ENCODE measurements around the gene RAB34. TPM values are rescaled to one million over a fixed set of nuclear protein-coding genes. Genes with fewer than 3 reads are reported as not detected.

RAB34 gene
- total RNA-seq, 1 experiment from 2014 or later, result 161 TPM

DNA sequence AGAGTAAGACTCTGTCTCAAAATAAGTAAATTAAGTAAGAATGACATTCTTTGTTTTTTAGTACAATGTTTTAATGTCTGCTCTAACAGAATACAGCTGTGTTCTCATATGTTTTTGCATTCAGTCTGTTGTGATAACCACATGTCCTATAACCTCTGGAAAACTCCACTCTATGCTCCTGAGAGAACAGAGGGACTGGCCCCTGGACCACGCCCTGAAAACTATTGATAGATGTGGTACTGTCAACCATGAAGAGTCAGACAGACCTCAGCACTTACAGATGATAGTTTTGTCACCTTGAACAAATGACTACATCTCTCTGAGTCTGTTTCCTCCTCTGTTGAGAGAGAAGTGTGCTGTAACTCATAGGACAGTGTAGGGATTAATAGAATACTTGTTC is 47.8 kb downstream of the RAB34 start:
- H3K36me3 ChIP-seq (ENCODE audit: low read depth), result peaks cover 40% of the 10 kb centered on the region

DNA sequence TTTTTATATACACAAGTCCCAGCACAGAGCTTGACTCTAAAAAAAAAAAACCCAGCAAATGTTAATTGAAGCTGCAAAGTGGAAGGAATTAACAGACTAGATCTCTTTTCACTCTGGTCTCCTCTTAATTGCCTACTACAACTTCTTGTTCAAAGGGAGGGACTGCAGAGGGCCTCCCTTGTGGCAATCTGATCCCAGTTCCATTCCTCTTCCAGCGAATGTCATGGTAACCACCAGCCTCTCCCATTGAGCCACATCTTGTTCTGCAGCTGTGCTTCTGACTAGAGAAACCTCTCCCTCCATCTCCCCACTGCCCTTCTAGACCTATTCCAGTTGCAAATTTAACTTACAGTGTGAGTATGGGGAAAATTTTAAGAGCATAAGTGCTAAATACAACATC is 49.8 kb downstream of the RAB34 start:
- Histone ChIP-seq H3K4me2 (no peak overlapping the region), H3K9me3 (ENCODE audit: insufficient read depth, low read depth) (no peaks in the 10 kb centered on the region), H3K4me1 (replicated peaks; ENCODE audit: insufficient read depth) (peaks cover 7% of the 10 kb centered on the region), H3K79me2 (ENCODE audit: low read depth) (peaks cover 51% of the 10 kb centered on the region), H3K9me2 (ENCODE audit: insufficient read depth) (no peaks in the 10 kb centered on the region), H3K27ac (no peak overlapping the region), H3F3A (ENCODE audit: insufficient read depth, low read depth) (peaks cover 15% of the 10 kb centered on the region; the same call in 1 of the 2 replicates), H3K27me3 (ENCODE audit: insufficient read depth, low read depth) (no peaks in the 10 kb centered on the region), H2AFZ (no peak overlapping the region), H3K4me3 (no peak overlapping the region), H3K36me3 (ENCODE audit: low read depth) (peaks cover 30% of the 10 kb centered on the region), H4K20me1 (ENCODE audit: insufficient read depth) (peaks cover 51% of the 10 kb centered on the region)
- CTCF ChIA-PET, result no interaction called here
- TF ChIP-seq, protein P1, sequence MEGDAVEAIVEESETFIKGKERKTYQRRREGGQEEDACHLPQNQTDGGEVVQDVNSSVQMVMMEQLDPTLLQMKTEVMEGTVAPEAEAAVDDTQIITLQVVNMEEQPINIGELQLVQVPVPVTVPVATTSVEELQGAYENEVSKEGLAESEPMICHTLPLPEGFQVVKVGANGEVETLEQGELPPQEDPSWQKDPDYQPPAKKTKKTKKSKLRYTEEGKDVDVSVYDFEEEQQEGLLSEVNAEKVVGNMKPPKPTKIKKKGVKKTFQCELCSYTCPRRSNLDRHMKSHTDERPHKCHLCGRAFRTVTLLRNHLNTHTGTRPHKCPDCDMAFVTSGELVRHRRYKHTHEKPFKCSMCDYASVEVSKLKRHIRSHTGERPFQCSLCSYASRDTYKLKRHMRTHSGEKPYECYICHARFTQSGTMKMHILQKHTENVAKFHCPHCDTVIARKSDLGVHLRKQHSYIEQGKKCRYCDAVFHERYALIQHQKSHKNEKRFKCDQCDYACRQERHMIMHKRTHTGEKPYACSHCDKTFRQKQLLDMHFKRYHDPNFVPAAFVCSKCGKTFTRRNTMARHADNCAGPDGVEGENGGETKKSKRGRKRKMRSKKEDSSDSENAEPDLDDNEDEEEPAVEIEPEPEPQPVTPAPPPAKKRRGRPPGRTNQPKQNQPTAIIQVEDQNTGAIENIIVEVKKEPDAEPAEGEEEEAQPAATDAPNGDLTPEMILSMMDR (conservative IDR thresholded peaks at IDR 0.05), result no peak
- no peak for TF ChIP-seq EZH2 (IDR thresholded peaks at IDR 0.05; ENCODE audit: low read depth)
- DNase-seq, result no peak
- intact Hi-C loops (cut with micrococcal nuclease; ENCODE audit: unreplicated experiment), result no loop called here
- no TSS peak for BruUV-seq (replicated peaks)
- POLR2A ChIA-PET (ENCODE audit: unreplicated experiment), result interaction anchor here (0.6 to 0.7 kb wide), 2 partner anchors 23 to 32 kb away, joined by 4 to 12 read pairs; partner anchors contain the start of gene BLTP2

More for the DNA sequence above, 47.8 kb downstream of the RAB34 start:
- no TSS peak for BruUV-seq (replicated peaks)
- no peaks in the 10 kb centered on the region for H3K9me2 ChIP-seq (ENCODE audit: insufficient read depth)
- no peaks in the 10 kb centered on the region for H3K9me3 ChIP-seq (ENCODE audit: insufficient read depth, low read depth)
- intact Hi-C loops (cut with micrococcal nuclease; ENCODE audit: unreplicated experiment), result no loop called here
- H2AFZ ChIP-seq, result no peak overlapping the region
- peaks cover 15% of the 10 kb centered on the region; the same call in 1 of the 2 replicates for H3F3A ChIP-seq (ENCODE audit: insufficient read depth, low read depth)
- CTCF ChIA-PET, result no interaction called here
- POLR2A ChIA-PET (ENCODE audit: unreplicated experiment), result no interaction called here
- no peaks in the 10 kb centered on the region for H3K27me3 ChIP-seq (ENCODE audit: insufficient read depth, low read depth)
- H3K79me2 ChIP-seq (ENCODE audit: low read depth), result peaks cover 30% of the 10 kb centered on the region
- no peak overlapping the region for H3K27ac ChIP-seq
- TF ChIP-seq, protein P1 (conservative IDR thresholded peaks at IDR 0.05), result no peak
- TF ChIP-seq EZH2 (IDR thresholded peaks at IDR 0.05; ENCODE audit: low read depth), result no peak
- H4K20me1 ChIP-seq (ENCODE audit: insufficient read depth), result peaks cover 38% of the 10 kb centered on the region
- no peak overlapping the region for H3K4me2 ChIP-seq
- H3K4me1 ChIP-seq (replicated peaks; ENCODE audit: insufficient read depth), result no peaks in the 10 kb centered on the region
- H3K4me3 ChIP-seq, result no peak overlapping the region
- DNase-seq, result no peak

DNA sequence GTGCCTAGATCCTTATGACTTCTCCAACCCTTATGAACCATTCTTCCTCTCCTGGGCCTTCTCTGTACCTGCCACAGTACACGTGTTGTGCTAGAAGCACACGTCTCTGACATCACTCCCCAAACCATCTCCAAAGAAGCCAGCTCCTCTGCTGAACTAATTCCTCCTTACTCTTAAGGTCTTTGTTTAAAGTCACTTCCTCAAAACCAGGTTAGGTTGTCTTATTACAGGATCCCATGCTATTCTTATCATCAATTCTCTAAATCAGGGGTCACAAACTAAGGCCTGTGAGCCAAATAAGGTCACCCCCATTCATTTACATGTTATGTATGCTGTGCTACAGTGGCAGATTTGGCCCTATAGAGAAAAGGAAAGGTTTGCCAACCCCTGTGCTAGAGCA is 51.7 kb downstream of the RAB34 start:
- Histone ChIP-seq H3F3A (ENCODE audit: insufficient read depth, low read depth) (peaks cover 15% of the 10 kb centered on the region; the same call in 1 of the 2 replicates), H3K79me2 (ENCODE audit: low read depth) (peaks cover 67% of the 10 kb centered on the region), H3K4me1 (replicated peaks; ENCODE audit: insufficient read depth) (peaks cover 10% of the 10 kb centered on the region), H3K36me3 (ENCODE audit: low read depth) (peaks cover 12% of the 10 kb centered on the region), H3K4me2 (no peak overlapping the region), H3K27me3 (ENCODE audit: insufficient read depth, low read depth) (no peaks in the 10 kb centered on the region), H2AFZ (no peak overlapping the region), H3K4me3 (no peak overlapping the region), H4K20me1 (ENCODE audit: insufficient read depth) (peaks cover 55% of the 10 kb centered on the region), H3K9me3 (ENCODE audit: insufficient read depth, low read depth) (no peaks in the 10 kb centered on the region), H3K9me2 (ENCODE audit: insufficient read depth) (no peaks in the 10 kb centered on the region), H3K27ac (no peak overlapping the region)
- BruUV-seq (replicated peaks), result no TSS peak
- ChIA-PET POLR2A (ENCODE audit: unreplicated experiment) (no interaction called here), CTCF (no interaction called here)
- TF ChIP-seq EZH2 (IDR thresholded peaks at IDR 0.05; ENCODE audit: low read depth), result no peak
- TF ChIP-seq, protein P1 (conservative IDR thresholded peaks at IDR 0.05), result no peak
- intact Hi-C loops (cut with micrococcal nuclease; ENCODE audit: unreplicated experiment), result no loop called here
- no peak for DNase-seq

Other genes starting within 250 kb of the RAB34 start
- gene SLC13A2, start 244.2 kb downstream of the RAB34 start, total RNA-seq (2021), result not detected in 2 replicates
- not detected in 2 replicates for gene FOXN1, start 211.5 kb downstream of the RAB34 start, total RNA-seq (2021)
- 39.7 and 48.8 TPM in 2 replicates for gene UNC119, start 165.2 kb downstream of the RAB34 start, total RNA-seq (2021)
- gene PIGS, start 146.3 kb downstream of the RAB34 start, total RNA-seq (2021), result 57.6 and 64.2 TPM in 2 replicates
- gene ALDOC, start 141.0 kb downstream of the RAB34 start, total RNA-seq (2021), result 17.4 and 21.6 TPM in 2 replicates
- 101 and 109 TPM in 2 replicates for gene SPAG5, start 118.8 kb downstream of the RAB34 start, total RNA-seq (2021)
- gene RSKR, start 103.7 kb downstream of the RAB34 start, total RNA-seq (2021), result 21.7 and 25.8 TPM in 2 replicates
- 161 and 204 TPM in 2 replicates for gene BLTP2, start 72.7 kb downstream of the RAB34 start, total RNA-seq (2021)
- 38.9 and 43.7 TPM in 2 replicates for gene SDF2, start 56.0 kb downstream of the RAB34 start, total RNA-seq (2021)
- gene SUPT6H, start 55.7 kb downstream of the RAB34 start, total RNA-seq (2021), result 46.7 and 63.3 TPM in 2 replicates
- gene PROCA1, start 6.0 kb downstream of the RAB34 start, total RNA-seq (2021), result 14.2 and 15.8 TPM in 2 replicates
- 1,474 and 1,510 TPM in 2 replicates for gene RPL23A, start 2.1 kb upstream of the RAB34 start, total RNA-seq (2021)
- 14.7 and 19.4 TPM in 2 replicates for gene TLCD1, start 8.4 kb upstream of the RAB34 start, total RNA-seq (2021)
- 11.5 and 12.1 TPM in 2 replicates for gene NEK8, start 10.9 kb upstream of the RAB34 start, total RNA-seq (2021)
- gene TRAF4, start 26.1 kb upstream of the RAB34 start, total RNA-seq (2021), result 159 and 169 TPM in 2 replicates
- 14.2 and 26.4 TPM in 2 replicates for gene FAM222B, start 124.9 kb upstream of the RAB34 start, total RNA-seq (2021)
- gene ERAL1, start 137.1 kb upstream of the RAB34 start, total RNA-seq (2021), result 47.1 and 56.6 TPM in 2 replicates
- 118 and 128 TPM in 2 replicates for gene FLOT2, start 179.9 kb upstream of the RAB34 start, total RNA-seq (2021)
- gene DHRS13, start 185.2 kb upstream of the RAB34 start, total RNA-seq (2021), result 15.8 and 17.5 TPM in 2 replicates
- gene PHF12, start 233.7 kb upstream of the RAB34 start, total RNA-seq (2021), result 36.0 and 48.4 TPM in 2 replicates